Ramos (cell line): ENCODE results near the gene ULK4.

Source experiments
- in situ Hi-C: fragments of 300-500 bp; cut with MboI; formaldehyde crosslinking; loops from one replicate; pipeline ENCODE4 v1.14.3; 2022; ENCODE audit warnings: low sequenced_read_pairs; ENCODE audit not compliant: unreplicated experiment

Gene ULK4

GRCh38 chr3:41248525-41248924, 713.4 kb downstream of the ULK4 start:
- in situ Hi-C loops = no loop called here

- in situ Hi-C loops = no loop called here
Observed at GRCh38 chr3:41247055-41248004, 714.6 kb downstream of the ULK4 start.

- in situ Hi-C loops = no loop called here
Observed at GRCh38 chr3:41244620-41245336, 717.1 kb downstream of the ULK4 start.

GRCh38 chr3:41243183-41243582, 718.7 kb downstream of the ULK4 start:
- in situ Hi-C loops = no loop called here

- in situ Hi-C loops = no loop called here
Observed at GRCh38 chr3:41241800-41242571, 719.9 kb downstream of the ULK4 start.

- in situ Hi-C loops = no loop called here
Observed at GRCh38 chr3:41241161-41241560, 720.7 kb downstream of the ULK4 start.

- in situ Hi-C loops = no loop called here
Observed at GRCh38 chr3:41239587-41239986, 722.3 kb downstream of the ULK4 start.

GRCh38 chr3:41237907-41238306, 724.0 kb downstream of the ULK4 start:
- in situ Hi-C loops = no loop called here

GRCh38 chr3:41236228-41236627, 725.7 kb downstream of the ULK4 start:
- in situ Hi-C loops = no loop called here

GRCh38 chr3:41234823-41235721, 726.8 kb downstream of the ULK4 start:
- in situ Hi-C loops = no loop called here

GRCh38 chr3:41224120-41224806, 737.6 kb downstream of the ULK4 start:
- in situ Hi-C loops = no loop called here

GRCh38 chr3:41223691-41224090, 738.2 kb downstream of the ULK4 start:
- in situ Hi-C loops = no loop called here

- in situ Hi-C loops = no loop called here
Observed at GRCh38 chr3:41223078-41223477, 738.8 kb downstream of the ULK4 start.

- in situ Hi-C loops = no loop called here
Observed at GRCh38 chr3:41222501-41222900, 739.4 kb downstream of the ULK4 start.

GRCh38 chr3:41222012-41222411, 739.9 kb downstream of the ULK4 start:
- in situ Hi-C loops = no loop called here

GRCh38 chr3:41220906-41221677, 740.8 kb downstream of the ULK4 start:
- in situ Hi-C loops = no loop called here

- in situ Hi-C loops = no loop called here
Observed at GRCh38 chr3:41219424-41219823, 742.5 kb downstream of the ULK4 start.

GRCh38 chr3:41216993-41217392, 744.9 kb downstream of the ULK4 start:
- in situ Hi-C loops = no loop called here
